Endothelial cell of umbilical vein (primary cell): ENCODE data around the gene MAPT. TPM values are rescaled to one million over a fixed set of nuclear protein-coding genes. Genes with fewer than 3 reads are reported as not detected.

Experiments
- BruUV-seq: library from RNA; stranded (reverse); fragments of 400-500 nt; replicated peaks from 2 replicates; lab custom pipeline; 2021; lab: Mats Ljungman, UMichigan
- CTCF ChIA-PET: fragments of 300-600, 350-600 bp; sonication (Branson Sonifier 250); formaldehyde crosslinking; loops from one replicate; lab custom pipeline; 2021; ENCODE audit warnings: antibody characterized with exemption, inconsistent platforms; lab: Charles Lee
- POLR2A ChIA-PET: fragments of 300-600, 350-600 bp; sonication (Branson Sonifier 250); formaldehyde crosslinking; loops from one replicate; lab custom pipeline; 2021; ENCODE audit warnings: antibody characterized with exemption, inconsistent platforms; lab: Charles Lee
- DNase-seq: peaks from one replicate; pipeline ENCODE4 v3.0.0-alpha.2; 2011; ENCODE audit warnings: low read depth, low spot score
- FAIRE-seq: peaks from 2 replicates; lab custom pipeline; 2011; peaks lifted over from hg19 to GRCh38; lab: Jason Lieb, UNC
- H2AFZ ChIP-seq: 2 replicates; pipeline ENCODE4 v1.6.0; 2012; ENCODE audit warnings: low read depth, low read length, control low read depth, inconsistent platforms
- H3K27ac ChIP-seq: 2 replicates; pipeline ENCODE4 v1.5.1; 2011; ENCODE audit warnings: low read depth, mild to moderate bottlenecking, control low read depth, low read length, moderate library complexity; ENCODE audit not compliant: insufficient read depth
- H3K27me3 ChIP-seq, 2 experiments: 2 replicates each; pipeline versions ENCODE4 v1.6.0 to v1.6.1; 2011; ENCODE audit warnings: low read length in 2 of 2, mixed read lengths in 1 of 2; ENCODE audit not compliant: control insufficient read depth in 2 of 2, insufficient read depth in 2 of 2
- H3K36me3 ChIP-seq, 2 experiments: 2 replicates in 1 of 2; 3 replicates in 1 of 2; pipeline ENCODE4 v1.5.1; 2011; ENCODE audit warnings: low read length in 2 of 2, mild to moderate bottlenecking in 1 of 2, moderate library complexity in 1 of 2; ENCODE audit not compliant: control insufficient read depth in 2 of 2, insufficient read depth in 2 of 2; ENCODE audit errors: extremely low read depth in 1 of 2
- H3K4me1 ChIP-seq: 3 replicates; pipeline ENCODE4 v1.5.1; 2011; ENCODE audit warnings: mild to moderate bottlenecking, low read length; ENCODE audit not compliant: control insufficient read depth, insufficient read depth; ENCODE audit errors: extremely low read depth
- H3K4me2 ChIP-seq: 2 replicates; pipeline ENCODE4 v1.6.1; 2011; ENCODE audit warnings: low read length, control low read depth, mixed read lengths; ENCODE audit not compliant: insufficient read depth
- H3K4me3 ChIP-seq, 3 experiments: fragments of 200-600 bp in 1 of 3; sonication (generic), shearing (Covaris generic) in 1 of 3; replicated peaks in 1 of 3; 2 replicates each; pipeline ENCODE4 v1.5.1; 2011 to 2016; ENCODE audit warnings: control low read depth in 3 of 3, low read length in 3 of 3, mild to moderate bottlenecking in 2 of 3, inconsistent platforms in 1 of 3, low read depth in 1 of 3, moderate library complexity in 1 of 3; ENCODE audit not compliant: insufficient read depth in 1 of 3
- H3K79me2 ChIP-seq: 2 replicates; pipeline ENCODE4 v1.6.0; 2012; ENCODE audit warnings: low read length, inconsistent platforms; ENCODE audit not compliant: control insufficient read depth, insufficient read depth
- H3K9ac ChIP-seq: replicated peaks from 2 replicates; pipeline ENCODE3; 2011; ENCODE audit warnings: low read length, control low read depth; ENCODE audit not compliant: insufficient read depth; ENCODE audit errors: extremely low read depth
- H3K9me1 ChIP-seq: replicated peaks from 3 replicates; pipeline ENCODE4 v1.6.0; 2011; ENCODE audit warnings: mild to moderate bottlenecking, low read length; ENCODE audit not compliant: control insufficient read depth, insufficient read depth; ENCODE audit errors: extremely low read depth
- H3K9me3 ChIP-seq: replicated peaks from 2 replicates; pipeline ENCODE4 v1.5.1; 2012; ENCODE audit warnings: low read length, inconsistent platforms; ENCODE audit not compliant: control insufficient read depth, insufficient read depth
- H4K20me1 ChIP-seq: replicated peaks from 2 replicates; pipeline ENCODE3; 2011; ENCODE audit warnings: mild to moderate bottlenecking, low read length; ENCODE audit not compliant: control insufficient read depth, insufficient read depth; ENCODE audit errors: extremely low read depth
- EZH2 ChIP-seq: IDR thresholded peaks from 2 replicates; pipeline ENCODE4 v1.6.1; 2012; ENCODE audit warnings: borderline replicate concordance, low read depth, mild to moderate bottlenecking, moderate library complexity, low read length, inconsistent platforms; ENCODE audit not compliant: severe bottlenecking
- FOS ChIP-seq: IDR thresholded peaks from 2 replicates; pipeline ENCODE4 v1.6.1; 2011; ENCODE audit warnings: mild to moderate bottlenecking, low read length, moderate library complexity, borderline replicate concordance; ENCODE audit not compliant: insufficient read depth
- GATA2 ChIP-seq: IDR thresholded peaks from 2 replicates; pipeline ENCODE4 v1.7.0; 2011; ENCODE audit warnings: low read depth, mild to moderate bottlenecking, moderate library complexity, mixed read lengths, low read length; ENCODE audit not compliant: insufficient read length, insufficient read depth
- JUN ChIP-seq: IDR thresholded peaks from 2 replicates; pipeline ENCODE4 v1.6.1; 2011; ENCODE audit warnings: borderline replicate concordance, low read depth; ENCODE audit not compliant: insufficient read length, insufficient read depth
- MYC ChIP-seq: IDR thresholded peaks from one replicate; pipeline ENCODE4 v1.6.1; 2011; ENCODE audit warnings: mild to moderate bottlenecking, low read depth, low read length
- POLR2A ChIP-seq: IDR thresholded peaks from 2 replicates; pipeline ENCODE4 v1.6.1; 2012; ENCODE audit warnings: low read depth, mild to moderate bottlenecking, control low read depth, low read length
- POLR2AphosphoS5 ChIP-seq: IDR thresholded peaks from 2 replicates; pipeline ENCODE4 v1.6.1; 2012; ENCODE audit warnings: low read depth, mild to moderate bottlenecking, control low read depth, low read length, moderate library complexity; ENCODE audit not compliant: insufficient read depth
- dilution Hi-C: fragments of 300-500 bp; cut with MboI; formaldehyde crosslinking; loops from one replicate; pipeline ENCODE4 v1.15.0; 2019; ENCODE audit warnings: low sequenced_read_pairs; ENCODE audit not compliant: extremely low pct_ligation_motif_present
- intact Hi-C: fragments of 100-400 bp; cut with micrococcal nuclease; formaldehyde crosslinking; loops from one replicate; pipeline ENCODE4 v1.10.0; 2022
- polyA plus RNA-seq, 4 experiments: library from polyadenylated mRNA; depleted of rRNA in 3 of 4; stranded (reverse) in 3 of 4; unstranded in 1 of 4; fragments of >200 nt; gene quantifications; 2 replicates each; pipeline versions ENCODE4 v1.2.1 to v1.2.3, GENCODE V29; 2011 to 2012; ENCODE audit warnings: missing spikeins in 1 of 4
- total RNA-seq: library from RNA; stranded (reverse); gene quantifications from 2 replicates; pipeline ENCODE4 v1.2.3, GENCODE V29; 2021
- TF ChIP-seq, protein P1 (sequence below): IDR thresholded peaks from 2 replicates; pipeline ENCODE4 v1.6.1; 2011; ENCODE audit not compliant: insufficient read depth, insufficient read length
- TF ChIP-seq, protein P2 (sequence below), 2 donors: IDR thresholded peaks; 1 replicate in 1 of 2; 2 replicates in 1 of 2; pipeline ENCODE4 v1.5.1; 2011; ENCODE audit warnings: low read length in 2 of 2, mild to moderate bottlenecking in 2 of 2, moderate library complexity in 2 of 2, control low read depth in 1 of 2, inconsistent platforms in 1 of 2, low read depth in 1 of 2; ENCODE audit not compliant: insufficient read depth in 1 of 2; ENCODE audit errors: extremely low read depth in 1 of 2

Gene MAPT
- total and polyA plus RNA-seq, 2 donors (not counting 3 experiments of a cell fraction or from before 2014, with no cell fraction given) = 0.04 to 0.51 TPM

DNA sequence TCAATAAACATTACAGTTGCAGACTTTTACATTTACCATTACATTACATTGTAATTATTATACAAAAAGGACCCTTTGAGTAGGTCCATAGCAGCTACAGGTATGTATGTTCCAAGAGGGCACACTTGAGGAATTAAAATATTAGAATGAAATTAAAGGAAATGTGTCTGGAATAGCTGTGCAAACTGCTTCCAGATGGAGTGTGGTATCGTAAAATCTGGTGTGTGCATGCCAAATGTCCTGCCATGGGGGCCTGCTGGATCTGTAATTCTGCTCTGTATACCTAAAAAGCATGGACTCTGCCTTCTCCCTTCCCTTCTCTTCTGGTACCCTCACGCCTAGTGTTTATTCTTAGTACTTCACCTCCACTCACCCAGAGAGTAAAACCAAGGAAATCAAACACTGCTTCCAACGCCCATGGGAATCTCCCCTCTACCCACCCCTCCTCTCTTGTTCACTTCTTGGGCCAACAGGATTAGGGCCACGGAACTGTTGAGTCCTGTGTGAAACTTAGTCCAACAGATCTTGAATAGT lies 143.4 kb downstream of the MAPT start:
- dilution Hi-C loops (no loop called here), intact Hi-C loops (no loop called here)
- FAIRE-seq (no peak), DNase-seq (no peak)
- CTCF ChIA-PET = interaction anchor here (2.8 to 6.5 kb wide), 2 partner anchors 155 to 175 kb away, joined by 13 to 33 read pairs; partner anchors contain the start of gene KANSL1
- no peaks in the 10 kb centered on the region for H3K27me3 ChIP-seq
- no peaks in the 10 kb centered on the region for H3K79me2 ChIP-seq
- TF ChIP-seq, protein P1, sequence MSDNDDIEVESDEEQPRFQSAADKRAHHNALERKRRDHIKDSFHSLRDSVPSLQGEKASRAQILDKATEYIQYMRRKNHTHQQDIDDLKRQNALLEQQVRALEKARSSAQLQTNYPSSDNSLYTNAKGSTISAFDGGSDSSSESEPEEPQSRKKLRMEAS = no peak
- TF ChIP-seq POLR2AphosphoS5 (no peak), EZH2 (no peak), GATA2 (no peak), JUN (no peak), POLR2A (no peak), FOS (no peak), MYC (no peak)
- TF ChIP-seq, protein P2, sequence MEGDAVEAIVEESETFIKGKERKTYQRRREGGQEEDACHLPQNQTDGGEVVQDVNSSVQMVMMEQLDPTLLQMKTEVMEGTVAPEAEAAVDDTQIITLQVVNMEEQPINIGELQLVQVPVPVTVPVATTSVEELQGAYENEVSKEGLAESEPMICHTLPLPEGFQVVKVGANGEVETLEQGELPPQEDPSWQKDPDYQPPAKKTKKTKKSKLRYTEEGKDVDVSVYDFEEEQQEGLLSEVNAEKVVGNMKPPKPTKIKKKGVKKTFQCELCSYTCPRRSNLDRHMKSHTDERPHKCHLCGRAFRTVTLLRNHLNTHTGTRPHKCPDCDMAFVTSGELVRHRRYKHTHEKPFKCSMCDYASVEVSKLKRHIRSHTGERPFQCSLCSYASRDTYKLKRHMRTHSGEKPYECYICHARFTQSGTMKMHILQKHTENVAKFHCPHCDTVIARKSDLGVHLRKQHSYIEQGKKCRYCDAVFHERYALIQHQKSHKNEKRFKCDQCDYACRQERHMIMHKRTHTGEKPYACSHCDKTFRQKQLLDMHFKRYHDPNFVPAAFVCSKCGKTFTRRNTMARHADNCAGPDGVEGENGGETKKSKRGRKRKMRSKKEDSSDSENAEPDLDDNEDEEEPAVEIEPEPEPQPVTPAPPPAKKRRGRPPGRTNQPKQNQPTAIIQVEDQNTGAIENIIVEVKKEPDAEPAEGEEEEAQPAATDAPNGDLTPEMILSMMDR (IDR thresholded peaks at IDR 0.05; ENCODE audit: extremely low read depth in 1 of 2, insufficient read depth in 1 of 2, low read depth in 1 of 2, low read length in 2 of 2) = no peak
- H3K4me3 ChIP-seq = no peak overlapping the region
- no peak overlapping the region for H2AFZ ChIP-seq
- no peaks in the 10 kb centered on the region for H3K9me3 ChIP-seq
- H3K36me3 ChIP-seq = peaks cover 26 to 39% of the 10 kb centered on the region in 2 experiments
- H3K4me2 ChIP-seq = no peak overlapping the region
- H3K4me1 ChIP-seq = no peaks in the 10 kb centered on the region
- H3K9me1 ChIP-seq = no peaks in the 10 kb centered on the region
- no TSS peak for BruUV-seq
- no peak overlapping the region for H3K27ac ChIP-seq
- POLR2A ChIA-PET = no interaction called here
- no peaks in the 10 kb centered on the region for H4K20me1 ChIP-seq
- H3K9ac ChIP-seq = no peak overlapping the region
